HEK293 (cell line): Measurements from ENCODE around the gene GRIN2A.

Experiments
- CTCF ChIA-PET: fragments of 350-600 bp; formaldehyde crosslinking; extraction: SDS; loops from one replicate; lab custom pipeline; 2021; ENCODE audit warnings: antibody characterized with exemption; lab: Yijun Ruan, JAX
- POLR2A ChIA-PET: fragments of 300-600 bp; formaldehyde crosslinking; extraction: SDS; loops from one replicate; lab custom pipeline; 2020; ENCODE audit warnings: antibody characterized with exemption, inconsistent platforms; lab: Yijun Ruan, JAX
- H3K27ac ChIP-seq: fragments of 200-500 bp; sonication (Bioruptor generic); 2 replicates; pipeline ENCODE4 v1.5.1; 2014; ENCODE audit warnings: low read depth, low read length, control low read depth, inconsistent platforms; ENCODE audit errors: extremely low read depth
- H3K36me3 ChIP-seq, 2 experiments: fragments of 200-500 bp in 1 of 2; sonication (Bioruptor generic) in 1 of 2; 1 replicate in 1 of 2; 2 replicates in 1 of 2; pipeline ENCODE4 v1.5.1; 2014 to 2017; ENCODE audit warnings: inconsistent platforms in 2 of 2, low read length in 2 of 2; ENCODE audit not compliant: control insufficient read depth in 2 of 2, insufficient read depth in 1 of 2
- H3K4me1 ChIP-seq: fragments of 200-500 bp; sonication (Bioruptor generic); 2 replicates; pipeline ENCODE4 v1.5.1; 2014; ENCODE audit warnings: mild to moderate bottlenecking, low read length, inconsistent platforms; ENCODE audit not compliant: control insufficient read depth, insufficient read depth
- H3K4me3 ChIP-seq: 2 replicates; pipeline ENCODE4 v1.5.1; 2011; ENCODE audit warnings: low read depth, mild to moderate bottlenecking, control low read depth, low read length, moderate library complexity
- H3K9me3 ChIP-seq: fragments of 200-500 bp; sonication (Bioruptor generic); 2 replicates; pipeline ENCODE4 v1.5.1; 2014; ENCODE audit warnings: low read depth, low read length, inconsistent platforms; ENCODE audit not compliant: control insufficient read depth, insufficient read depth
- GLI4 ChIP-seq: fragments of 450-650 bp; formaldehyde crosslinking; IDR thresholded peaks from 2 replicates; pipeline ENCODE4 v1.5.1; 2016; ENCODE audit warnings: missing biosample characterization, missing genetic modification characterization
- GLIS1 ChIP-seq: fragments of 450-650 bp; formaldehyde crosslinking; IDR thresholded peaks from 2 replicates; pipeline ENCODE4 v1.5.1; 2016; ENCODE audit warnings: missing biosample characterization, missing genetic modification characterization
- GLIS2 ChIP-seq: fragments of 450-650 bp; formaldehyde crosslinking; IDR thresholded peaks from 2 replicates; pipeline ENCODE4 v1.5.1; 2016; ENCODE audit warnings: missing biosample characterization, missing genetic modification characterization
- KLF9 ChIP-seq: fragments of 450-650 bp; formaldehyde crosslinking; IDR thresholded peaks from 2 replicates; pipeline ENCODE4 v1.5.1; 2016; ENCODE audit warnings: missing biosample characterization, missing genetic modification characterization, low read depth
- PRDM1 ChIP-seq: fragments of 450-650 bp; formaldehyde crosslinking; IDR thresholded peaks from 2 replicates; pipeline ENCODE4; 2016; ENCODE audit warnings: missing biosample characterization, missing genetic modification characterization
- ZBTB26 ChIP-seq: fragments of 450-650 bp; formaldehyde crosslinking; optimal IDR thresholded peaks from 2 replicates; pipeline ENCODE3; 2016; ENCODE audit warnings: missing biosample characterization, mild to moderate bottlenecking, missing genetic modification characterization
- ZBTB8A ChIP-seq: fragments of 450-650 bp; formaldehyde crosslinking; IDR thresholded peaks from 2 replicates; pipeline ENCODE4 v1.5.1; 2016; ENCODE audit warnings: missing biosample characterization, missing genetic modification characterization
- ZFHX2 ChIP-seq: fragments of 450-650 bp; formaldehyde crosslinking; conservative IDR thresholded peaks from 2 replicates; pipeline ENCODE4 v1.5.1; 2016; ENCODE audit warnings: missing biosample characterization, missing genetic modification characterization
- ZFP3 ChIP-seq: fragments of 450-650 bp; formaldehyde crosslinking; IDR thresholded peaks from 2 replicates; pipeline ENCODE4 v1.5.1; 2016; ENCODE audit warnings: low read depth, missing biosample characterization, missing genetic modification characterization
- ZIC2 ChIP-seq: fragments of 450-650 bp; formaldehyde crosslinking; IDR thresholded peaks from 2 replicates; pipeline ENCODE4 v1.5.1; 2016; ENCODE audit warnings: missing biosample characterization, missing genetic modification characterization
- ZNF155 ChIP-seq: fragments of 450-650 bp; formaldehyde crosslinking; IDR thresholded peaks from 2 replicates; pipeline ENCODE4 v1.5.1; 2016; ENCODE audit warnings: missing biosample characterization, missing genetic modification characterization
- ZNF19 ChIP-seq: fragments of 450-650 bp; formaldehyde crosslinking; IDR thresholded peaks from 2 replicates; pipeline ENCODE4; 2016; ENCODE audit warnings: missing biosample characterization, missing genetic modification characterization, low read depth
- ZNF398 ChIP-seq: fragments of 450-650 bp; formaldehyde crosslinking; IDR thresholded peaks from 2 replicates; pipeline ENCODE4 v1.5.1; 2017; ENCODE audit warnings: missing biosample characterization, missing genetic modification characterization
- ZNF473 ChIP-seq: fragments of 450-650 bp; formaldehyde crosslinking; IDR thresholded peaks from 2 replicates; pipeline ENCODE4 v1.5.1; 2017; ENCODE audit warnings: missing biosample characterization, missing genetic modification characterization
- TF ChIP-seq, protein P1 (sequence below): fragments of 450-650 bp; formaldehyde crosslinking; IDR thresholded peaks from 2 replicates; pipeline ENCODE4 v1.5.1; 2016; ENCODE audit warnings: missing biosample characterization, missing genetic modification characterization
- TF ChIP-seq, protein P2 (sequence below): fragments of 450-650 bp; formaldehyde crosslinking; IDR thresholded peaks from 2 replicates; pipeline ENCODE4 v1.5.1; 2016; ENCODE audit warnings: missing biosample characterization, missing genetic modification characterization
- TF ChIP-seq, protein P3 (sequence below): fragments of 450-650 bp; formaldehyde crosslinking; IDR thresholded peaks from 2 replicates; pipeline ENCODE4 v1.5.1; 2016; ENCODE audit warnings: missing biosample characterization, missing genetic modification characterization
- TF ChIP-seq, protein P4 (sequence below): fragments of 450-650 bp; formaldehyde crosslinking; IDR thresholded peaks from 2 replicates; pipeline ENCODE4 v1.5.1; 2016; ENCODE audit warnings: missing biosample characterization, missing genetic modification characterization

GRIN2A gene

GRCh38 chr16:10182222-10183053 is at the start of gene GRIN2A:
Gene GRIN2A, minus strand, starts transcription at chr16:10182428. Its CDS starts 2,017 bp downstream, at chr16:10180411.
- peaks cover 2% of the 10 kb centered on the region; the same call in 1 of the 2 replicates for H3K4me1 ChIP-seq
- no peak within 1 kb of the TSS for H3K27ac ChIP-seq
- no peak for TF ChIP-seq ZNF155
- peak; percentile 33 for TF ChIP-seq ZBTB26
- TF ChIP-seq GLIS1 (tag by site-specific recombination) = peak; percentile 32; the same call in 1 of the 2 replicates
- TF ChIP-seq ZIC2 = peak; percentile 20; the same call in 1 of the 2 replicates
- TF ChIP-seq ZBTB8A (tag by site-specific recombination) = no peak
- TF ChIP-seq, protein P1, sequence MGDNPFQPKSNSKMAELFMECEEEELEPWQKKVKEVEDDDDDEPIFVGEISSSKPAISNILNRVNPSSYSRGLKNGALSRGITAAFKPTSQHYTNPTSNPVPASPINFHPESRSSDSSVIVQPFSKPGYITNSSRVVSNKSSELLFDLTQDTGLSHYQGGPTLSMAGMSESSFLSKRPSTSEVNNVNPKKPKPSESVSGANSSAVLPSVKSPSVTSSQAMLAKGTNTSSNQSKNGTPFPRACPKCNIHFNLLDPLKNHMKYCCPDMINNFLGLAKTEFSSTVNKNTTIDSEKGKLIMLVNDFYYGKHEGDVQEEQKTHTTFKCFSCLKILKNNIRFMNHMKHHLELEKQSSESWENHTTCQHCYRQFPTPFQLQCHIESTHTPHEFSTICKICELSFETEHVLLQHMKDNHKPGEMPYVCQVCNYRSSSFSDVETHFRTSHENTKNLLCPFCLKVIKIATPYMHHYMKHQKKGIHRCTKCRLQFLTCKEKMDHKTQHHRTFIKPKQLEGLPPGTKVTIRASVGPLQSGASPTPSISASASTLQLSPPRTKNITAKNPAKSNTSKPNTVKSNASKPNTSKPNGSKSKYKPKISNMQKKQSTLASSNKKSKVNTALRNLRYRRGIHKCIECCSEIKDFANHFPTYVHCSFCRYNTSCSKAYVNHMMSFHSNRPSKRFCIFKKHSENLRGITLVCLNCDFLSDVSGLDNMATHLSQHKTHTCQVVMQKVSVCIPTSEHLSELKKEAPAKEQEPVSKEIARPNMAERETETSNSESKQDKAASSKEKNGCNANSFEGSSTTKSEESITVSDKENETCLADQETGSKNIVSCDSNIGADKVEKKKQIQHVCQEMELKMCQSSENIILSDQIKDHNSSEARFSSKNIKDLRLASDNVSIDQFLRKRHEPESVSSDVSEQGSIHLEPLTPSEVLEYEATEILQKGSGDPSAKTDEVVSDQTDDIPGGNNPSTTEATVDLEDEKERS (tag by site-specific recombination) = no peak
- no peak for TF ChIP-seq GLI4 (tag by site-specific recombination)
- TF ChIP-seq ZFP3 (tag by site-specific recombination) = no peak
- TF ChIP-seq, protein P2, sequence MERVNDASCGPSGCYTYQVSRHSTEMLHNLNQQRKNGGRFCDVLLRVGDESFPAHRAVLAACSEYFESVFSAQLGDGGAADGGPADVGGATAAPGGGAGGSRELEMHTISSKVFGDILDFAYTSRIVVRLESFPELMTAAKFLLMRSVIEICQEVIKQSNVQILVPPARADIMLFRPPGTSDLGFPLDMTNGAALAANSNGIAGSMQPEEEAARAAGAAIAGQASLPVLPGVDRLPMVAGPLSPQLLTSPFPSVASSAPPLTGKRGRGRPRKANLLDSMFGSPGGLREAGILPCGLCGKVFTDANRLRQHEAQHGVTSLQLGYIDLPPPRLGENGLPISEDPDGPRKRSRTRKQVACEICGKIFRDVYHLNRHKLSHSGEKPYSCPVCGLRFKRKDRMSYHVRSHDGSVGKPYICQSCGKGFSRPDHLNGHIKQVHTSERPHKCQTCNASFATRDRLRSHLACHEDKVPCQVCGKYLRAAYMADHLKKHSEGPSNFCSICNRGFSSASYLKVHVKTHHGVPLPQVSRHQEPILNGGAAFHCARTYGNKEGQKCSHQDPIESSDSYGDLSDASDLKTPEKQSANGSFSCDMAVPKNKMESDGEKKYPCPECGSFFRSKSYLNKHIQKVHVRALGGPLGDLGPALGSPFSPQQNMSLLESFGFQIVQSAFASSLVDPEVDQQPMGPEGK (tag by site-specific recombination) = no peak
- TF ChIP-seq ZNF398 (tag by site-specific recombination) = peak; percentile 24; the same call in 1 of the 2 replicates
- TF ChIP-seq KLF9 (tag by site-specific recombination) = no peak
- TF ChIP-seq, protein P3, sequence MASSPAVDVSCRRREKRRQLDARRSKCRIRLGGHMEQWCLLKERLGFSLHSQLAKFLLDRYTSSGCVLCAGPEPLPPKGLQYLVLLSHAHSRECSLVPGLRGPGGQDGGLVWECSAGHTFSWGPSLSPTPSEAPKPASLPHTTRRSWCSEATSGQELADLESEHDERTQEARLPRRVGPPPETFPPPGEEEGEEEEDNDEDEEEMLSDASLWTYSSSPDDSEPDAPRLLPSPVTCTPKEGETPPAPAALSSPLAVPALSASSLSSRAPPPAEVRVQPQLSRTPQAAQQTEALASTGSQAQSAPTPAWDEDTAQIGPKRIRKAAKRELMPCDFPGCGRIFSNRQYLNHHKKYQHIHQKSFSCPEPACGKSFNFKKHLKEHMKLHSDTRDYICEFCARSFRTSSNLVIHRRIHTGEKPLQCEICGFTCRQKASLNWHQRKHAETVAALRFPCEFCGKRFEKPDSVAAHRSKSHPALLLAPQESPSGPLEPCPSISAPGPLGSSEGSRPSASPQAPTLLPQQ (tag by site-specific recombination) = no peak
- no peak for TF ChIP-seq PRDM1
- TF ChIP-seq ZNF19 (tag by site-specific recombination) = no peak
- peak; percentile 52; the same call in 1 of the 2 replicates for TF ChIP-seq ZFHX2 (tag by site-specific recombination)
- TF ChIP-seq GLIS2 (tag by site-specific recombination) = peak; percentile 24; the same call in 1 of the 2 replicates
- TF ChIP-seq, protein P4, sequence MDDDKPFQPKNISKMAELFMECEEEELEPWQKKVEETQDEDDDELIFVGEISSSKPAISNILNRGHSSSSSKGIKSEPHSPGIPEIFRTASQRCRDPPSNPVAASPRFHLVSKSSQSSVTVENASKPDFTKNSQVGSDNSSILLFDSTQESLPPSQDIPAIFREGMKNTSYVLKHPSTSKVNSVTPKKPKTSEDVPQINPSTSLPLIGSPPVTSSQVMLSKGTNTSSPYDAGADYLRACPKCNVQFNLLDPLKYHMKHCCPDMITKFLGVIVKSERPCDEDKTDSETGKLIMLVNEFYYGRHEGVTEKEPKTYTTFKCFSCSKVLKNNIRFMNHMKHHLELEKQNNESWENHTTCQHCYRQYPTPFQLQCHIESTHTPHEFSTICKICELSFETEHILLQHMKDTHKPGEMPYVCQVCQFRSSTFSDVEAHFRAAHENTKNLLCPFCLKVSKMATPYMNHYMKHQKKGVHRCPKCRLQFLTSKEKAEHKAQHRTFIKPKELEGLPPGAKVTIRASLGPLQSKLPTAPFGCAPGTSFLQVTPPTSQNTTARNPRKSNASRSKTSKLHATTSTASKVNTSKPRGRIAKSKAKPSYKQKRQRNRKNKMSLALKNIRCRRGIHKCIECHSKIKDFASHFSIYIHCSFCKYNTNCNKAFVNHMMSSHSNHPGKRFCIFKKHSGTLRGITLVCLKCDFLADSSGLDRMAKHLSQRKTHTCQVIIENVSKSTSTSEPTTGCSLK = no peak
- no peak for TF ChIP-seq ZNF473
- H3K4me3 ChIP-seq = peak within 1 kb of the TSS; percentile 28
- POLR2A ChIA-PET = no interaction called here
- CTCF ChIA-PET = interaction anchor here (0.6 to 2.5 kb wide), 9 partner anchors 14 to 1303 kb away, joined by 3 to 7 read pairs (median 4); no protein-coding TSS in a partner anchor
- H3K9me3 ChIP-seq = no peaks in the 10 kb centered on the region
- no peaks in the 10 kb centered on the region for H3K36me3 ChIP-seq
